Measurements from ENCODE around the gene PTGIS. TPM values are rescaled to one million over a fixed set of nuclear protein-coding genes. Genes with fewer than 3 reads are reported as not detected.

The PTGIS gene
- polyA plus RNA-seq, 2 of the 4 experiments (the other 2 are of a cell fraction) = 0.03 to 0.04 TPM

DNA sequence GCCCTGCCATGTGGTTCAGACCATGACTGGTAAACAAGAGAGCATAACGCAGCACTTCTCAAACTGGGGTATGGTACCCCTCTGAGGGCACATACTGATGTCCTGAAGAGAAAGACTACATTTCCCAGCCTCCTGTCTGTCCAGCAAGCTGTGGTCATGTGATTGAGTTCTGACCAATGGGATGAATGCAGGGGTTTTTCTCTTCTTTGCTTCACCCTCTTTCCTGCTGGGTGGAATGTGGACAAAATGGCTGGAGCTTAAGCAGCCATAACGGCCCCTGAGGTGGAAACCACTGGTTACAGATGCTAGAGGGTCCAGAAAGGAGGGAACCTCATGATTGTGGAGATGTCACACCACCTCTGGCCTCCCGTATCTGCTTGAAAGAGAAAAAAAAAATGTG, 66.0 kb downstream of the PTGIS start:
- DNase-seq (ENCODE audit: low read depth in 1 of 2, low spot score in 1 of 2) = peak in 1 of 2 experiments; percentile 60
- FAIRE-seq = no peak
- CTCF ChIA-PET = interaction anchor here (0.9 to 17.6 kb wide), 5 partner anchors 19 to 178 kb away, joined by 3 to 219 read pairs (median 7); partner anchors contain the start of gene KCNB1

DNA sequence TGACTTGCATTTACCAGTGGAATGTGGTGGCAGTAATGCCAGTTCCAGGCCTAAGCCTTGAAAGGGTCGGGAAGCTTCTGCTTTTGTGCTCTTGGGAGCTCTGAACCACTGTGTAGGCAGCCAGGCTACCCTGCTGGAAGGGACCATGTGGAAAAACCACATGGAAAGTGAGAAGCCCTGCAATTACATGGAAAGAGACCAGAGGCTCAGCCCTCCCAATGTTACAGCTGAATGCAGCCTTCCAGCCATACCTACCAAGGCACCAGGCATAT, 70.6 kb downstream of the PTGIS start:
- TF ChIP-seq EP300 (IDR thresholded peaks at IDR 0.05) = no peak
- ChIA-PET CTCF (interaction anchor here (1.4 to 17.6 kb wide), 5 partner anchors 11 to 164 kb away, joined by 3 to 175 read pairs (median 5); partner anchors contain the start of gene KCNB1), POLR2A (interaction anchor here (0.6 kb wide), 1 partner anchor 9 kb away, joined by 3 read pairs; no protein-coding TSS in a partner anchor)
- 20% methylated on average over 1 of the region's 1 CpG for WGBS (ENCODE audit: missing lambda C conversion rate)
- H3K4me3 ChIP-seq = no peak overlapping the region
- DNase-seq (ENCODE audit: low read depth in 1 of 2, low spot score in 1 of 2) (no peak), ATAC-seq (no peak), FAIRE-seq (no peak)
- no peaks in the 10 kb centered on the region for H3K9me3 ChIP-seq
- no peak overlapping the region for H3K27ac ChIP-seq
- H3K4me2 ChIP-seq = no peak overlapping the region
- no peaks in the 10 kb centered on the region for H3K4me1 ChIP-seq

More for the DNA sequence above, 66.0 kb downstream of the PTGIS start:
- no peak for TF ChIP-seq CHD2 (IDR thresholded peaks at IDR 0.05; ENCODE audit: low read length, partially characterized antibody)
- TF ChIP-seq, protein P1, sequence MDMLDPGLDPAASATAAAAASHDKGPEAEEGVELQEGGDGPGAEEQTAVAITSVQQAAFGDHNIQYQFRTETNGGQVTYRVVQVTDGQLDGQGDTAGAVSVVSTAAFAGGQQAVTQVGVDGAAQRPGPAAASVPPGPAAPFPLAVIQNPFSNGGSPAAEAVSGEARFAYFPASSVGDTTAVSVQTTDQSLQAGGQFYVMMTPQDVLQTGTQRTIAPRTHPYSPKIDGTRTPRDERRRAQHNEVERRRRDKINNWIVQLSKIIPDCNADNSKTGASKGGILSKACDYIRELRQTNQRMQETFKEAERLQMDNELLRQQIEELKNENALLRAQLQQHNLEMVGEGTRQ (IDR thresholded peaks at IDR 0.05) = peak; percentile 46
- Histone ChIP-seq H3K9me3 (no peaks in the 10 kb centered on the region), H3K4me1 (no peaks in the 10 kb centered on the region), H3K4me3 (no peak overlapping the region), H3K27ac (no peak overlapping the region), H3K4me2 (no peak overlapping the region)
- 21% methylated on average over 3 of the region's 3 CpGs for WGBS (ENCODE audit: missing lambda C conversion rate)
- POLR2A ChIA-PET = no interaction called here
- ATAC-seq = peak in 1 of 2 experiments; percentile 75; a peak in 3 of 6 replicates

DNA sequence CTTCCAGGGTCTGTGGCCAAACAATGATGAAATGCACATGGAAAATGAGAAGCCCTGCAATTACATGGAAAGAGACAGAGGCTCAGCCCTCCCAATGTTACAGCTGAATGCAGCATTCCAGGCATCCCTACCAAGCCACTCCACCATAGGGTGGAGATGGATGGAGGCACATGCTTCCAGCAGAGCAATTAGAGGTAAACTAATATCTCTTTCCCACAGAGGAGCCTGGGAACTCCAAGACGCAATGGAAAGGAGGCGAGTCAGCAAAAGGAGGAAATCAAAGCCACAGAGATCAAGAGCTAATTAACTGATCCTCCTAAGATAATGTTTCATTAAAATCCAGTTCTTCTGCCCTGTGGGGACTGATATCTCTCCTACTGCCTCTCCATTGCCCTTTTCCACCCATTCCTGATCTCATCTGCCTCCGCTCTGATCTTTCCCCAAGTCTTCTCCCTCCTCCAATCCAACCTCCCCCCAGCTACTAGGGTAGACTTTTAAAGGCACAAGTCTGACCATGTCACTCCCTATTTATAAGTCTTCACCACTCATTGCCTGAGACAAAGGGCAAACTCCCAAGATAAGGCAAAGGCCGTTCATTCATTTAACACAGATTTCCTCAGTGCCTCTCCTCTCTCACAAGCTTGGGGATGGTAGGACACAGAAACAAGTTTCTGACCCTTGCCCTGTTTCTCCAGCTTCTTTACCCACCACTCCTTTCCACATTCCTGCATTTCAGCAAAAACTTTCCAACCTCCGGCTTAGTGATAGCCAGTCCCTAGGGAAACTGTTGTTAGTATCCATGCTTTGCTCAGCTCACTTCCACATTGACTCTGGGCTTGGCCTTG, 71.2 kb downstream of the PTGIS start:
- POLR2A ChIA-PET = interaction anchor here (0.6 kb wide), 1 partner anchor 8 kb away, joined by 3 read pairs; no protein-coding TSS in a partner anchor
- TF ChIP-seq POLR2AphosphoS2 (conservative IDR thresholded peaks at IDR 0.05; ENCODE audit: low read length) (no peak), MAFK (IDR thresholded peaks at IDR 0.05; ENCODE audit: partially characterized antibody) (peak; percentile 14), CHD2 (IDR thresholded peaks at IDR 0.05; ENCODE audit: low read length, partially characterized antibody) (no peak), HDAC2 (IDR thresholded peaks at IDR 0.05) (no peak), NR3C1 (IDR thresholded peaks at IDR 0.05) (no peak), SREBF2 (IDR thresholded peaks at IDR 0.05) (no peak), ZSCAN20 (CRISPR knock-in tag; IDR thresholded peaks at IDR 0.05) (no peak)
- Histone ChIP-seq H3K4me1 (no peaks in the 10 kb centered on the region), H3K4me3 (no peak overlapping the region), H3K27ac (no peak overlapping the region), H3K4me2 (no peak overlapping the region), H3K9me3 (no peaks in the 10 kb centered on the region)
- no peak for FAIRE-seq
- ATAC-seq = no peak
- DNase-seq (ENCODE audit: low read depth in 1 of 2, low spot score in 1 of 2) = no peak
- WGBS (ENCODE audit: missing lambda C conversion rate) = 59% methylated on average over 5 of the region's 5 CpGs
- CTCF ChIA-PET = interaction anchor here (1.1 to 17.6 kb wide), 6 partner anchors 11 to 164 kb away, joined by 3 to 175 read pairs (median 4); partner anchors contain the start of gene KCNB1

DNA sequence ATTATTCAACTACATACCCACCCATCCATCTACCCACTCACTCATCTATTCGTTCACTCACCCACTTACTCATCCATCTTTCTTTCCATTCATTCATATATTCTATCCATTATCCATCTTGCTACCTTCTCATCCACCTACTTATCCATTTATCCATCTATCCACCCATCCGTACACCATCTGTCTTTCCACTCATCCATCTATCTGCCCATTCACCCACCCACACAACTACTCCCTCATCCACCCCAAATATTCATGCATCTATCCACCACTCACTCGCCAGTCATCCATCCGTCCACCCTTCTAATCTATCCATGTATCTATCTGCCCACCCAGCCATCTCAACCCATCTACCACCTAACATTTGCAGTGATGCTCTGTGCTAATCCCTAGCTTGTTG, 71.9 kb downstream of the PTGIS start:
- no peaks in the 10 kb centered on the region for H3K4me1 ChIP-seq
- FAIRE-seq (no peak), ATAC-seq (no peak), DNase-seq (ENCODE audit: low read depth in 1 of 2, low spot score in 1 of 2) (no peak)
- ChIA-PET CTCF (interaction anchor here (1.1 to 17.6 kb wide), 4 partner anchors 12 to 30 kb away, joined by 3 to 175 read pairs (median 16); partner anchors contain the start of gene KCNB1), POLR2A (no interaction called here)
- no peak overlapping the region for H3K4me3 ChIP-seq
- no peak overlapping the region for H3K4me2 ChIP-seq
- WGBS (ENCODE audit: missing lambda C conversion rate) = 11% methylated on average over 4 of the region's 4 CpGs
- TF ChIP-seq, protein P2, sequence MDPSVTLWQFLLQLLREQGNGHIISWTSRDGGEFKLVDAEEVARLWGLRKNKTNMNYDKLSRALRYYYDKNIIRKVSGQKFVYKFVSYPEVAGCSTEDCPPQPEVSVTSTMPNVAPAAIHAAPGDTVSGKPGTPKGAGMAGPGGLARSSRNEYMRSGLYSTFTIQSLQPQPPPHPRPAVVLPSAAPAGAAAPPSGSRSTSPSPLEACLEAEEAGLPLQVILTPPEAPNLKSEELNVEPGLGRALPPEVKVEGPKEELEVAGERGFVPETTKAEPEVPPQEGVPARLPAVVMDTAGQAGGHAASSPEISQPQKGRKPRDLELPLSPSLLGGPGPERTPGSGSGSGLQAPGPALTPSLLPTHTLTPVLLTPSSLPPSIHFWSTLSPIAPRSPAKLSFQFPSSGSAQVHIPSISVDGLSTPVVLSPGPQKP (IDR thresholded peaks at IDR 0.05; ENCODE audit: low read depth, low read length) = no peak
- TF ChIP-seq KDM1A (IDR thresholded peaks at IDR 0.05; ENCODE audit: low read depth) (no peak), ESRRA (IDR thresholded peaks at IDR 0.05; ENCODE audit: borderline replicate concordance, low read length) (no peak), HOXB5 (CRISPR knock-in tag; IDR thresholded peaks at IDR 0.05) (no peak), ZC3H11A (IDR thresholded peaks at IDR 0.05) (no peak), GATA3 (IDR thresholded peaks at IDR 0.05; ENCODE audit: borderline replicate concordance) (no peak)
- H3K9me3 ChIP-seq = no peaks in the 10 kb centered on the region
- no peak overlapping the region for H3K27ac ChIP-seq
